Mucosa of rectum (tissue), 2 donors: Measurements from ENCODE around the gene CCDC171.

Experiments used
- H3K27ac ChIP-seq, 2 donors: one replicate each; pipeline ENCODE4 v1.7.0; 2013; ENCODE audit warnings: inconsistent platforms in 2 of 2, low read depth in 2 of 2, low read length in 2 of 2
- H3K27me3 ChIP-seq, 2 donors: one replicate each; pipeline ENCODE4 v1.7.0; 2013; ENCODE audit warnings: low read length in 2 of 2; ENCODE audit not compliant: control insufficient read depth in 2 of 2, insufficient read depth in 2 of 2
- H3K36me3 ChIP-seq, 2 donors: one replicate each; pipeline ENCODE4 v1.7.0; 2013; ENCODE audit warnings: low read length in 2 of 2; ENCODE audit not compliant: control insufficient read depth in 2 of 2, insufficient read depth in 2 of 2
- H3K4me1 ChIP-seq, 2 donors: one replicate each; pipeline ENCODE4 v1.7.0; 2013; ENCODE audit warnings: low read length in 2 of 2, mild to moderate bottlenecking in 1 of 2; ENCODE audit not compliant: control insufficient read depth in 2 of 2, insufficient read depth in 2 of 2
- H3K4me3 ChIP-seq, 2 donors: one replicate each; pipeline ENCODE4 v1.7.0; 2013; ENCODE audit warnings: low read length in 2 of 2
- H3K9ac ChIP-seq, 2 donors: one replicate each; pipeline ENCODE4 v1.7.0; 2013; ENCODE audit warnings: low read length in 2 of 2, low read depth in 1 of 2, mild to moderate bottlenecking in 1 of 2
- H3K9me3 ChIP-seq, 2 donors: one replicate each; pipeline ENCODE4 v1.7.0; 2013; ENCODE audit warnings: low read length in 2 of 2; ENCODE audit not compliant: control insufficient read depth in 2 of 2
- donor health status: healthy.
- donor health status: Normal muscosa, but diverticular disease.

CCDC171 gene

GRCh38 chr9:15846611-15847010 is 293.8 kb downstream of the CCDC171 start:
- Histone ChIP-seq H3K9me3 (no peaks in the 10 kb centered on the region), H3K27ac (no peak overlapping the region), H3K27me3 (no peaks in the 10 kb centered on the region), H3K36me3 (no peaks in the 10 kb centered on the region), H3K4me1 (no peaks in the 10 kb centered on the region), H3K9ac (no peak overlapping the region), H3K4me3 (no peak overlapping the region)

- H3K36me3 ChIP-seq, result no peaks in the 10 kb centered on the region
- H3K27ac ChIP-seq, result no peak overlapping the region
- H3K9ac ChIP-seq, result no peak overlapping the region
- H3K9me3 ChIP-seq, result no peaks in the 10 kb centered on the region
- H3K27me3 ChIP-seq, result no peaks in the 10 kb centered on the region
- H3K4me3 ChIP-seq, result no peak overlapping the region
- H3K4me1 ChIP-seq, result no peaks in the 10 kb centered on the region
These were observed 297.0 kb downstream of the CCDC171 start for GRCh38 chr9:15849871-15850270.

GRCh38 chr9:15851766-15852165 is 298.9 kb downstream of the CCDC171 start:
- H3K4me3 ChIP-seq, result no peak overlapping the region
- H3K4me1 ChIP-seq, result no peaks in the 10 kb centered on the region
- no peak overlapping the region for H3K9ac ChIP-seq
- H3K36me3 ChIP-seq, result no peaks in the 10 kb centered on the region
- H3K27ac ChIP-seq, result no peak overlapping the region
- no peaks in the 10 kb centered on the region for H3K9me3 ChIP-seq
- H3K27me3 ChIP-seq, result no peaks in the 10 kb centered on the region

- no peaks in the 10 kb centered on the region for H3K36me3 ChIP-seq
- no peaks in the 10 kb centered on the region for H3K4me1 ChIP-seq
These were observed 303.7 kb downstream of the CCDC171 start for GRCh38 chr9:15856591-15856990.

GRCh38 chr9:15867334-15867733 is 314.5 kb downstream of the CCDC171 start:
- Histone ChIP-seq H3K9me3 (no peaks in the 10 kb centered on the region), H3K9ac (no peak overlapping the region), H3K36me3 (no peaks in the 10 kb centered on the region), H3K4me1 (no peaks in the 10 kb centered on the region), H3K27ac (no peak overlapping the region), H3K27me3 (no peaks in the 10 kb centered on the region), H3K4me3 (no peak overlapping the region)

More at GRCh38 chr9:15856591-15856990, 303.7 kb downstream of the CCDC171 start:
- Histone ChIP-seq H3K4me3 (no peak overlapping the region), H3K9ac (no peak overlapping the region), H3K9me3 (no peaks in the 10 kb centered on the region), H3K27ac (no peak overlapping the region), H3K27me3 (no peaks in the 10 kb centered on the region)

GRCh38 chr9:15867988-15868387 is 315.1 kb downstream of the CCDC171 start:
- Histone ChIP-seq H3K9ac (no peak overlapping the region), H3K27me3 (no peaks in the 10 kb centered on the region), H3K4me1 (no peaks in the 10 kb centered on the region), H3K27ac (no peak overlapping the region), H3K36me3 (no peaks in the 10 kb centered on the region), H3K9me3 (no peaks in the 10 kb centered on the region), H3K4me3 (no peak overlapping the region)

- no peaks in the 10 kb centered on the region for H3K36me3 ChIP-seq
- H3K9me3 ChIP-seq, result no peaks in the 10 kb centered on the region
These were observed 320.8 kb downstream of the CCDC171 start for GRCh38 chr9:15873573-15874177.

GRCh38 chr9:15882328-15882727 is 329.5 kb downstream of the CCDC171 start:
- no peaks in the 10 kb centered on the region for H3K9me3 ChIP-seq
- H3K9ac ChIP-seq, result no peak overlapping the region
- H3K4me3 ChIP-seq, result no peak overlapping the region
- H3K36me3 ChIP-seq, result no peaks in the 10 kb centered on the region
- H3K27ac ChIP-seq, result no peak overlapping the region
- no peaks in the 10 kb centered on the region for H3K4me1 ChIP-seq
- no peaks in the 10 kb centered on the region for H3K27me3 ChIP-seq

More at GRCh38 chr9:15873573-15874177, 320.8 kb downstream of the CCDC171 start:
- no peak overlapping the region for H3K27ac ChIP-seq
- H3K9ac ChIP-seq, result no peak overlapping the region
- H3K4me3 ChIP-seq, result no peak overlapping the region
- no peaks in the 10 kb centered on the region for H3K4me1 ChIP-seq
- no peaks in the 10 kb centered on the region for H3K27me3 ChIP-seq

- Histone ChIP-seq H3K9ac (no peak overlapping the region), H3K4me1 (no peaks in the 10 kb centered on the region), H3K27me3 (no peaks in the 10 kb centered on the region), H3K4me3 (no peak overlapping the region), H3K27ac (no peak overlapping the region), H3K9me3 (no peaks in the 10 kb centered on the region), H3K36me3 (no peaks in the 10 kb centered on the region)
These were observed 330.0 kb downstream of the CCDC171 start for GRCh38 chr9:15882883-15883282.

GRCh38 chr9:15885464-15885863 is 332.6 kb downstream of the CCDC171 start:
- Histone ChIP-seq H3K4me1 (no peaks in the 10 kb centered on the region), H3K4me3 (no peak overlapping the region), H3K9ac (no peak overlapping the region), H3K36me3 (no peaks in the 10 kb centered on the region), H3K27me3 (no peaks in the 10 kb centered on the region), H3K27ac (no peak overlapping the region), H3K9me3 (no peaks in the 10 kb centered on the region)

GRCh38 chr9:15889555-15889954 is 336.7 kb downstream of the CCDC171 start:
- H3K9ac ChIP-seq, result no peak overlapping the region
- H3K27me3 ChIP-seq, result no peaks in the 10 kb centered on the region
- no peaks in the 10 kb centered on the region for H3K9me3 ChIP-seq
- H3K4me1 ChIP-seq, result no peaks in the 10 kb centered on the region
- H3K36me3 ChIP-seq, result no peaks in the 10 kb centered on the region
- no peak overlapping the region for H3K4me3 ChIP-seq
- H3K27ac ChIP-seq, result no peak overlapping the region
